NB4 (cell line): ENCODE data around the gene PRAF2.

ENCODE experiments used
- POLR2A ChIP-seq: IDR thresholded peaks from 2 replicates; pipeline ENCODE4 v1.6.1; 2011; ENCODE audit warnings: mild to moderate bottlenecking; ENCODE audit not compliant: insufficient read length; ENCODE audit errors: extremely low read depth
- TF ChIP-seq, protein P1 (sequence below): IDR thresholded peaks from 2 replicates; pipeline ENCODE4 v1.6.1; 2011; ENCODE audit warnings: low read depth, low read length

DNA sequence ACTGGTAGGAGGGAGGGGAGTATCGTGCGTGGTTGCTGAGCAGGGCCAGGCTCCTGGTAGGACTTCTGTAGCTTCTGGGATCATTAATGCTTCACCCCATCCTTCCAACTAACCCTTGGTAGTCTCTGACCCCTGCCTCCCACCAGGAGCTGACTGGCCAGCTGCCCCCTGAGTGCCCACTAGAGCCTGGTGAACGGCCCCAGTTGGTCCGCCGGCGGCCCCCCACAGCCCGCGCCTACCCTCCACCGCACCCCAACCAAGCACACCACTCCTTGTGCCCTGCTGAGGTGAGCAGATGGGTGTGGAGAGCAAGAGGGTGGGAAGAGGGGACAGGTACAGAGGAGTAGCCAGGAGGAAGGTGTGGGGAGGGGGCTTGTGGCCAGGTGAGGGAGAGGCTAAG lies 10.1 kb downstream of the PRAF2 start:
- TF ChIP-seq, protein P1, sequence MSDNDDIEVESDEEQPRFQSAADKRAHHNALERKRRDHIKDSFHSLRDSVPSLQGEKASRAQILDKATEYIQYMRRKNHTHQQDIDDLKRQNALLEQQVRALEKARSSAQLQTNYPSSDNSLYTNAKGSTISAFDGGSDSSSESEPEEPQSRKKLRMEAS, result no peak
- TF ChIP-seq POLR2A, result no peak
